ENCODE results near the gene SLC24A4.

DNA sequence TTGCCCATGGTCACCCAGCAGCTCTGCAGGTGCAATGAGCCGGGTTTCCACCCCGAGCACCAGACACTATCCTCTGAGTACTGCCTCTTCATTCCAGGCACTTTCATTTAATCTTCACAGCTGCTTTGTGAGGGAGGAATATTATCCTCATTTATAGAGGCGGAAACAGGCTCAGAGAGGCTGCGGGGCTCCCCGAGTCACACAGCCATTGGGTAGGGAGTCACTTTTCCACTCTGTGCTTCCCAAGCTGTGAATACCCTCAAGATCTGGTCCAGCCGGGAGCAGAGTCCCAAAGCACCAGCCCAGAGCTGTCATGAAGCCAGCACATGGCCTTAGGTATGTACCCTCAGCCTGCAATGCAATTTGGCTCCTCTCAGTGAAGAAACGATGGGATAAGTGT is 138.9 kb downstream of the SLC24A4 start:
- TF ChIP-seq, protein P1, sequence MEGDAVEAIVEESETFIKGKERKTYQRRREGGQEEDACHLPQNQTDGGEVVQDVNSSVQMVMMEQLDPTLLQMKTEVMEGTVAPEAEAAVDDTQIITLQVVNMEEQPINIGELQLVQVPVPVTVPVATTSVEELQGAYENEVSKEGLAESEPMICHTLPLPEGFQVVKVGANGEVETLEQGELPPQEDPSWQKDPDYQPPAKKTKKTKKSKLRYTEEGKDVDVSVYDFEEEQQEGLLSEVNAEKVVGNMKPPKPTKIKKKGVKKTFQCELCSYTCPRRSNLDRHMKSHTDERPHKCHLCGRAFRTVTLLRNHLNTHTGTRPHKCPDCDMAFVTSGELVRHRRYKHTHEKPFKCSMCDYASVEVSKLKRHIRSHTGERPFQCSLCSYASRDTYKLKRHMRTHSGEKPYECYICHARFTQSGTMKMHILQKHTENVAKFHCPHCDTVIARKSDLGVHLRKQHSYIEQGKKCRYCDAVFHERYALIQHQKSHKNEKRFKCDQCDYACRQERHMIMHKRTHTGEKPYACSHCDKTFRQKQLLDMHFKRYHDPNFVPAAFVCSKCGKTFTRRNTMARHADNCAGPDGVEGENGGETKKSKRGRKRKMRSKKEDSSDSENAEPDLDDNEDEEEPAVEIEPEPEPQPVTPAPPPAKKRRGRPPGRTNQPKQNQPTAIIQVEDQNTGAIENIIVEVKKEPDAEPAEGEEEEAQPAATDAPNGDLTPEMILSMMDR (IDR thresholded peaks at IDR 0.05) = no peak
- TF ChIP-seq POLR2AphosphoS5 (IDR thresholded peaks at IDR 0.05; ENCODE audit: insufficient read depth in 1 of 2, low read depth in 1 of 2) = no peak

Measured in vagina (tissue), 2 donors.